H1 (cell line): ENCODE results near the gene GNAS. TPM values are rescaled to one million over a fixed set of nuclear protein-coding genes. Genes with fewer than 3 reads are reported as not detected.

Source experiments
- ASH2L ChIP-seq: fragments of 200-600, 300-600 bp; sonication (generic); IDR thresholded peaks from one replicate; pipeline ENCODE4 v1.7.1; 2017; ENCODE audit warnings: low read length
- EGR1 ChIP-seq: IDR thresholded peaks from 2 replicates; pipeline ENCODE4 v1.6.1; 2011; ENCODE audit warnings: low read depth, low read length, borderline replicate concordance
- KDM5A ChIP-seq: fragments of 200-600 bp; IDR thresholded peaks from 2 replicates; pipeline ENCODE4 v1.7.1; 2012; ENCODE audit warnings: mild to moderate bottlenecking, low read length, inconsistent platforms, mixed read lengths
- POLR2AphosphoS5 ChIP-seq: IDR thresholded peaks from 2 replicates; pipeline ENCODE4 v1.6.1; 2011; ENCODE audit warnings: low read depth, low read length
- SP2 ChIP-seq: IDR thresholded peaks from 2 replicates; pipeline ENCODE4 v1.6.1; 2012; ENCODE audit warnings: mild to moderate bottlenecking, low read length, inconsistent platforms
- SP4 ChIP-seq: IDR thresholded peaks from 2 replicates; pipeline ENCODE4 v1.6.1; 2012; ENCODE audit warnings: low read length, inconsistent platforms
- TAF1 ChIP-seq: IDR thresholded peaks from 2 replicates; pipeline ENCODE4 v1.6.1; 2011; ENCODE audit warnings: mild to moderate bottlenecking, low read depth, low read length
- polyA plus RNA-seq, 7 experiments: library from polyadenylated mRNA; depleted of rRNA in 3 of 7; stranded (reverse) in 5 of 7; unstranded in 2 of 7; fragments of >200 nt in 5 of 7; fragments of 200-250 nt in 2 of 7; gene quantifications; 1 replicate in 5 of 7; 2 replicates in 1 of 7; 4 replicates in 1 of 7; pipeline versions ENCODE4 v1.2.1 to v1.2.3, GENCODE V29; 2011 to 2013; ENCODE audit warnings: missing spikeins in 2 of 7, mixed read lengths in 2 of 7
- total RNA-seq: library from RNA; stranded (reverse); fragmentation: NEBNext Ultra II Directional; extraction: Animal tissue kit (Norgen Biotek cat#: 25700); gene quantifications from 2 replicates; pipeline ENCODE4 v1.2.1, GENCODE V29; 2021
- TF ChIP-seq, protein P1 (sequence below): IDR thresholded peaks from 2 replicates; pipeline ENCODE4 v1.6.1; 2011; ENCODE audit warnings: low read length, improper control_type of control experiment
- TF ChIP-seq, protein P2 (sequence below): IDR thresholded peaks from 2 replicates; pipeline ENCODE4 v1.6.1; 2012; ENCODE audit warnings: low read length, inconsistent platforms

The GNAS gene
- total and polyA plus RNA-seq, 2 of the 8 experiments (the other 6 are each of a cell fraction or from before 2014, with no cell fraction given), result 989 to 1,613 TPM

DNA sequence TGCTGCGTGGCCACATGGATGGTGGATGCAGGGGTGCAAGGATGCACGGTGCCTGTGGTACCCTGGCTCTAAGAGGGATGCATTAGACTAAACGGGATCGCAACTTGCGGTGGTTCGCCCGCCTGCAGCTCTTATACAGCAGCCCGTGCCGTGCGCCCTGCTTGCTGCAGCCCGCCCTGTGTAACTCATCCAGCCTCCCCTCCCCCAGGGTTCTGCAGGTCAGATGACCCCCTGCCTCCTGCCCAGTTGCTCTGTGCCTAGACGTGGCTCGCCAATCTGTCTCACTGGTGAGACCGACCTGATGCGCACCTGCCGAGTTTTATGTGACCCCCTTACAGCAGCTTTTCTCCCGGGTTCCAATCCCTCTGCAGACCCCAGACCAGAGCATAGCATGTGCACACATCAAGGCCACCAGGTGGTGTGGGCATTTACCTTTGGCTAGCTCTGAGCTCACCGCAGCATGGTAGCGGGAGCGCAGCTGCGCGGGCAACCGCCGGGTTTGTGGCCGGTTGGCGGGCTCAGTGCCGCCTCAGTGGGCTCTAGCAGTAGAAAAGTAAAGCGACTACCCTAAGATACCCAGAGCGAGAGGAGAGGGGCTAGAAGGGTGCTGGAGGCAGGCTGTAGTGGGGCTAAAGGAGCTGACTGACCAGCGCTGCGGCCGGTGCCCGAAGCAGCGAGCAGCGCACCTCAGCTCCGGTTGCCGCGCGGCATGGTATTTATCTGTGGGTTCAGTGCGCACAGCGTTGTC lies 1.1 kb upstream of the GNAS start (continued):
- TF ChIP-seq TAF1 (no peak; the same call in 1 of the 2 replicates), SP2 (no peak), POLR2AphosphoS5 (no peak), ASH2L (no peak), EGR1 (no peak), KDM5A (no peak), SP4 (no peak)
- TF ChIP-seq, protein P1, sequence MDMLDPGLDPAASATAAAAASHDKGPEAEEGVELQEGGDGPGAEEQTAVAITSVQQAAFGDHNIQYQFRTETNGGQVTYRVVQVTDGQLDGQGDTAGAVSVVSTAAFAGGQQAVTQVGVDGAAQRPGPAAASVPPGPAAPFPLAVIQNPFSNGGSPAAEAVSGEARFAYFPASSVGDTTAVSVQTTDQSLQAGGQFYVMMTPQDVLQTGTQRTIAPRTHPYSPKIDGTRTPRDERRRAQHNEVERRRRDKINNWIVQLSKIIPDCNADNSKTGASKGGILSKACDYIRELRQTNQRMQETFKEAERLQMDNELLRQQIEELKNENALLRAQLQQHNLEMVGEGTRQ, result 0 out of 2 replicates have a peak, but pooled peaks have one; percentile 5
- TF ChIP-seq, protein P2, sequence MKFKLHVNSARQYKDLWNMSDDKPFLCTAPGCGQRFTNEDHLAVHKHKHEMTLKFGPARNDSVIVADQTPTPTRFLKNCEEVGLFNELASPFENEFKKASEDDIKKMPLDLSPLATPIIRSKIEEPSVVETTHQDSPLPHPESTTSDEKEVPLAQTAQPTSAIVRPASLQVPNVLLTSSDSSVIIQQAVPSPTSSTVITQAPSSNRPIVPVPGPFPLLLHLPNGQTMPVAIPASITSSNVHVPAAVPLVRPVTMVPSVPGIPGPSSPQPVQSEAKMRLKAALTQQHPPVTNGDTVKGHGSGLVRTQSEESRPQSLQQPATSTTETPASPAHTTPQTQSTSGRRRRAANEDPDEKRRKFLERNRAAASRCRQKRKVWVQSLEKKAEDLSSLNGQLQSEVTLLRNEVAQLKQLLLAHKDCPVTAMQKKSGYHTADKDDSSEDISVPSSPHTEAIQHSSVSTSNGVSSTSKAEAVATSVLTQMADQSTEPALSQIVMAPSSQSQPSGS, result no peak
